ENCODE results near the gene FBXO47. TPM values are rescaled to one million over a fixed set of nuclear protein-coding genes. Genes with fewer than 3 reads are reported as not detected.

Gene FBXO47
- total and polyA plus RNA-seq, 2 of the 13 experiments (the other 11 are each of a cell fraction or from before 2014, with no cell fraction given): not detected

- TF ChIP-seq ZNF883 (CRISPR knock-in tag; IDR thresholded peaks at IDR 0.05; ENCODE audit: not compliant biosample characterization) (no peak), SNAI1 (CRISPR knock-in tag; IDR thresholded peaks at IDR 0.05; ENCODE audit: borderline replicate concordance) (no peak), KDM6A (CRISPR knock-in tag; IDR thresholded peaks at IDR 0.05; ENCODE audit: low read depth) (peak; percentile 84; the same call in 1 of the 2 replicates), HHEX (CRISPR knock-in tag; IDR thresholded peaks at IDR 0.05) (no peak), ZNF687 (CRISPR knock-in tag; IDR thresholded peaks at IDR 0.05) (peak; percentile 93), PREB (CRISPR knock-in tag; IDR thresholded peaks at IDR 0.05) (no peak), ZNF839 (CRISPR knock-in tag; IDR thresholded peaks at IDR 0.05; ENCODE audit: borderline replicate concordance) (no peak), ZNF713 (CRISPR knock-in tag; IDR thresholded peaks at IDR 0.05) (no peak), PHB2 (IDR thresholded peaks at IDR 0.05; ENCODE audit: partially characterized antibody) (no peak), MATR3 (CRISPR knock-in tag; IDR thresholded peaks at IDR 0.05) (no peak), ZFP90 (CRISPR knock-in tag; IDR thresholded peaks at IDR 0.05; ENCODE audit: borderline replicate concordance) (no peak), UBTF (CRISPR knock-in tag; IDR thresholded peaks at IDR 0.05) (peak; percentile 54; the same call in 1 of the 2 replicates), RBAK (CRISPR knock-in tag; IDR thresholded peaks at IDR 0.05) (no peak), ERF (CRISPR knock-in tag; IDR thresholded peaks at IDR 0.05) (peak; percentile 36; the same call in 1 of the 2 replicates), SRSF1 (optimal IDR thresholded peaks at IDR 0.05; ENCODE audit: low read depth, low read length) (peak; percentile 2), PHF5A (CRISPR knock-in tag; IDR thresholded peaks at IDR 0.05; ENCODE audit: low read depth, unreplicated experiment) (peak; percentile 76), ZNF275 (CRISPR knock-in tag; IDR thresholded peaks at IDR 0.05; ENCODE audit: borderline replicate concordance) (no peak), ZNF10 (CRISPR knock-in tag; IDR thresholded peaks at IDR 0.05; ENCODE audit: borderline replicate concordance, low read depth) (no peak), SIN3A (IDR thresholded peaks at IDR 0.05; ENCODE audit: borderline replicate concordance, low read depth, low read length) (no peak), HCFC1 (IDR thresholded peaks at IDR 0.05; ENCODE audit: low read depth, low read length) (no peak), XBP1 (CRISPR knock-in tag; IDR thresholded peaks at IDR 0.05) (no peak)
These were observed 52.2 kb downstream of the FBXO47 start (continued) for GRCh38 chr17:38914741-38915638.

Measured in HepG2 (cell line).